Measurements from ENCODE around the gene STX8.

Gene STX8

DNA sequence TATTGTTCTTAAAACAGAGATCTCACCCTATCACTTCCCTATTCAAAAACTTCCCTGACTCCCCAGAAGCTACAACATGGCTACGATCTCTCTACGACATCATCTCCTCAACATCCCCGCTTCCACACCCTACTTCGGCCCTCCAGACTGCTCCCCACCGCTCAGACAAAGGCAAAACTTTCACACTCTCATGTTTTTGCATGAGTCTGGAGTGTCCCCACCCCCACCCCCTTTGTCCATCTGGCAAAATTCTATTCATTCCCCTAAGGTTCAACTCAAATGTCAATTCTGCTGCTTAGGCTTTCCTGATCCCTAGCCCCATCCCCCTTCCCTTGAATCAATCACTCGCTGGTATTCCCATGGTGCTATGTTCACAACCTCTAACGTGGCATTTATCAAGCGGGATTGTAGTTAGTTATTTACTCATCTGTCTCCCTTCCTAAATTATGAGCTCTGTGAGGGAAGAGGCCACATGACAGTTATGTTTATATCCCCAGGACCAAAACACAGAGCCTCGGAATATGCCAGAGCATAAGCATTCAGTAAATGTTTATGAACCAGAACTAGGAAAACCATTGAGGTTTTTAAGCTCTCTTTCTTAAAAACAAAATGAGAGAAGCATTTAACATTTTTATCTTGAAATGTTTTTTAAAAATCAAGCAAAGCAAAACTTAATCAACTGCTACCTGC lies 55.9 kb downstream of the STX8 start:
- CTCF ChIA-PET = interaction anchor here (0.6 to 0.7 kb wide), 2 partner anchors 174 to 253 kb away, joined by 4 read pairs; no protein-coding TSS in a partner anchor
- POLR2A ChIA-PET = interaction anchor here (1.0 kb wide), 1 partner anchor 279 kb away, joined by 3 read pairs; no protein-coding TSS in a partner anchor
- no peak for DNase-seq (ENCODE audit: extremely low spot score)
- no peak for TF ChIP-seq BHLHE40 (IDR thresholded peaks at IDR 0.05; ENCODE audit: borderline replicate concordance)
- TF ChIP-seq L3MBTL2 (conservative IDR thresholded peaks at IDR 0.05) = no peak
- no peak for TF ChIP-seq ARNT (IDR thresholded peaks at IDR 0.05)
- no peak for TF ChIP-seq FOXA1 (IDR thresholded peaks at IDR 0.05)
- TF ChIP-seq, protein P1, sequence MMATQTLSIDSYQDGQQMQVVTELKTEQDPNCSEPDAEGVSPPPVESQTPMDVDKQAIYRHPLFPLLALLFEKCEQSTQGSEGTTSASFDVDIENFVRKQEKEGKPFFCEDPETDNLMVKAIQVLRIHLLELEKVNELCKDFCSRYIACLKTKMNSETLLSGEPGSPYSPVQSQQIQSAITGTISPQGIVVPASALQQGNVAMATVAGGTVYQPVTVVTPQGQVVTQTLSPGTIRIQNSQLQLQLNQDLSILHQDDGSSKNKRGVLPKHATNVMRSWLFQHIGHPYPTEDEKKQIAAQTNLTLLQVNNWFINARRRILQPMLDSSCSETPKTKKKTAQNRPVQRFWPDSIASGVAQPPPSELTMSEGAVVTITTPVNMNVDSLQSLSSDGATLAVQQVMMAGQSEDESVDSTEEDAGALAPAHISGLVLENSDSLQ (IDR thresholded peaks at IDR 0.05) = no peak
- no peak for TF ChIP-seq FOXK2 (IDR thresholded peaks at IDR 0.05)

DNA sequence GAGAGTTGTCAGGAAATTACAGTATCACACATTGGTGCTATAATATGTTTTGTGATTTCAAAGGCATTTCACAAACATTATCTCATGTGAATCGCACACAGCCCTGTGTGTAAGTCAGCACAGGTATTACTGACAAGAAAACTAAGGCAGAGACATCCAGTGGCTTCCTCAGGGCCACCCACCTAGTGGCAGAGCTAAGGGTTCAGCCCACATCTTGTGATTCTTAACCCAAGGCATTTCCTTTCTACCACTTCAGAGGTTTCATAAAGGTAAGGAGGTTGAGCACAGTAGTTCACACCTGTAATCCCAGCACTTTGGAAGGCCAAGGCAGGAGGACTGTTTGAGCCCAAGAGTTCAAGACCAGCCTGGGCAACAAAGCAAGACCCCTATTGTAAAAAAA lies 58.2 kb downstream of the STX8 start:
- POLR2A ChIA-PET = no interaction called here
- CTCF ChIA-PET = no interaction called here
- no peak for TF ChIP-seq LEF1 (IDR thresholded peaks at IDR 0.05; ENCODE audit: borderline replicate concordance)
- TF ChIP-seq BHLHE40 (IDR thresholded peaks at IDR 0.05; ENCODE audit: borderline replicate concordance) = no peak
- TF ChIP-seq L3MBTL2 (conservative IDR thresholded peaks at IDR 0.05) = no peak
- no peak for TF ChIP-seq FOXK2 (IDR thresholded peaks at IDR 0.05)
- no peak for TF ChIP-seq FOXM1 (IDR thresholded peaks at IDR 0.05; ENCODE audit: borderline replicate concordance)
- no peak for TF ChIP-seq CTBP1 (IDR thresholded peaks at IDR 0.05; ENCODE audit: borderline replicate concordance)
- TF ChIP-seq FOXA1 (IDR thresholded peaks at IDR 0.05) = no peak
- TF ChIP-seq NFRKB (IDR thresholded peaks at IDR 0.05) = no peak
- no peak for TF ChIP-seq ELF4 (IDR thresholded peaks at IDR 0.05)
- TF ChIP-seq ZNF384 (IDR thresholded peaks at IDR 0.05) = no peak
- TF ChIP-seq HDGF (IDR thresholded peaks at IDR 0.05; ENCODE audit: borderline replicate concordance) = no peak
- TF ChIP-seq, protein P1 (IDR thresholded peaks at IDR 0.05) = no peak
- no peak for TF ChIP-seq SUZ12 (IDR thresholded peaks at IDR 0.05)
- no peak for TF ChIP-seq SP1 (IDR thresholded peaks at IDR 0.05)
- no peak for TF ChIP-seq ARNT (IDR thresholded peaks at IDR 0.05)
- no peak for TF ChIP-seq TARDBP (IDR thresholded peaks at IDR 0.05)
- DNase-seq (ENCODE audit: extremely low spot score) = no peak

DNA sequence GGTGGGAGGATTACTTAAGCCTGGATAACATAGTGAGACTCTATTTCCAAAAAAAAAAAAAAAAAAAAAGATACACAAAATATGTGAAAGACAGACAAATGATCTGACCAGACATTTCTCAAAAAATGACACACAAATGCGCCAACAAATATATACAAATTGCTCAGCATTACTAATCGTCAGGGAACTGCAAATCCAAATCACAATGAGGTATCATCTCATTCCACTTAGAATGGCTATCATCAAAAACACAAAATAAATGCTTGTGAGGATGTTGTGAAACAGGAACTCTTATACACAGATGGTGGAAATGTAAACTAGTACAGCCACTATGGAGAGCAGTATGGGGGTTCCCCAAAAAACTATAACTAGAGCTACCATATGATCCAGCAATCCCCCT lies 62.4 kb downstream of the STX8 start:
- POLR2A ChIA-PET = no interaction called here
- DNase-seq (ENCODE audit: extremely low spot score) = no peak
- TF ChIP-seq ELF4 (IDR thresholded peaks at IDR 0.05) (no peak), SUZ12 (IDR thresholded peaks at IDR 0.05) (no peak), FOXA1 (IDR thresholded peaks at IDR 0.05) (no peak), L3MBTL2 (conservative IDR thresholded peaks at IDR 0.05) (no peak), SP1 (IDR thresholded peaks at IDR 0.05) (no peak), LEF1 (IDR thresholded peaks at IDR 0.05; ENCODE audit: borderline replicate concordance) (no peak), NFRKB (IDR thresholded peaks at IDR 0.05) (no peak), FOXM1 (IDR thresholded peaks at IDR 0.05; ENCODE audit: borderline replicate concordance) (no peak), TARDBP (IDR thresholded peaks at IDR 0.05) (no peak), FOXK2 (IDR thresholded peaks at IDR 0.05) (no peak), CTBP1 (IDR thresholded peaks at IDR 0.05; ENCODE audit: borderline replicate concordance) (no peak), BHLHE40 (IDR thresholded peaks at IDR 0.05; ENCODE audit: borderline replicate concordance) (no peak)
- CTCF ChIA-PET = no interaction called here

DNA sequence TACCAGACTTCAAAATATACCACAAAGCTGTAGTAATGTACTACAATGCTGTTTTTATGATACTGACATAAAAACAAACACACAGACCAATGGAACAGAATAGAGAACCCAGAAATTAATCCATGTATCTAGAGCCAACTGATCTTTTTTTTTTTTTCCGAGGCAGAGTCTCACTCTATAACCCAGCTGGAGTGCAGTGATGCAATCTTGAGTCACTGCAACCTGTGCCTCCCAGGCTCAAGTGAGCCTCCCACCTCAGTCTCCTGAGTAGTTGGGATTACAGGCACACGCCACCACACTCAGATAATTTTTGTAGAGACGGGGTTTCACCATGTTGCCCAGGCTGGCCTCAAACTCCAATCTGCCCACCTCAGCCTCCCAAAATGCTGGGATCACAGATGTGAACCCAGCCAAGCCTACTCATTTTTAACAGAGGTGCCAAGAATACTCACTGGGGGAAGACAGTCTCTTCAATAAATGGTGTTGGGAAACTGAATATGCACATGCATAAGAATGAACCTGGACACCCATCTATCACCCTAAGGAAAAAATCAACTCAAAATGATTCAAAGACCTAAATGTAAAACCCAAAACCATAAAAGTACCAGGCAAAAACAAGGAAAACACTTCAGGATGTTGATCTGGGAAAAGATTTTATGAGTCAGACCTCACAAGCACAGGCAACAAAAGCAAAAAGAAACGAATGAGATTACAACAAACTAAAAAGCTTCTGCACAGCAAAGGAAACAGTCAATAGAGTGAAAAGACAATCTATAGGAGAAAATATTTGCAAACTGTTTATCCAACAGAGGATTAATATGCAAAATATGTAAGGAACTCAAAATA lies 63.1 kb downstream of the STX8 start:
- POLR2A ChIA-PET = no interaction called here
- TF ChIP-seq SP1 (IDR thresholded peaks at IDR 0.05) (no peak), FOXA1 (IDR thresholded peaks at IDR 0.05) (no peak), CTBP1 (IDR thresholded peaks at IDR 0.05; ENCODE audit: borderline replicate concordance) (no peak), SUZ12 (IDR thresholded peaks at IDR 0.05) (no peak), ZNF384 (IDR thresholded peaks at IDR 0.05) (peak; percentile 84), HDGF (IDR thresholded peaks at IDR 0.05; ENCODE audit: borderline replicate concordance) (no peak), FOXK2 (IDR thresholded peaks at IDR 0.05) (no peak), LEF1 (IDR thresholded peaks at IDR 0.05; ENCODE audit: borderline replicate concordance) (no peak), FOXM1 (IDR thresholded peaks at IDR 0.05; ENCODE audit: borderline replicate concordance) (no peak)
- DNase-seq (ENCODE audit: extremely low spot score) = no peak
- CTCF ChIA-PET = no interaction called here

DNA sequence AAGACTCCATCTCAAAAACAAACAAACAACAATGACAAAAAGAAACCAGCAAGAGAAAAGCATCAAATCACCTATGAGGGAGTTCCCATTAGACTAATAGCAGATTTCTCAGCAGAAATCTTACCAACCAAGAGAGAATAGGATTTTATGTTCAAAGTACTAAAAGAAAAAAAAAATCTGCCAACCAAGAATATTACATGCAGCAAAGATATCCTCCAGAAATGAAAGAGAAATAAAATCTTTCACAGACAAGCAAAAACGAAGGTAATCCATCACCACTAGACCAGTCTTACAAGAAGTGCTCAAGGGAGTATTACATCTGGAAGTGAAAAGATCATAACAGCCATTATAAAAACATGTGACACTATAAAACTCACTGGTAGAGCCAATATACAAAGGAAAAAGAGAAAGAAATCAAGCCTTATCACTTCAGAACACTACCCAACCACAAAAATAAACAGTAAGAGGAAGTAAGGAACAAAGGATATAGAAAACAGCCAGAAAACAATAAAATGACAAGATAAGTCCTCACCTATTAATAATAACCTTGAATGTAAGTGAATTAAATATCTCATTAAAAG lies 66.3 kb downstream of the STX8 start:
- POLR2A ChIA-PET = no interaction called here
- DNase-seq (ENCODE audit: extremely low spot score) = no peak
- TF ChIP-seq FOXK2 (IDR thresholded peaks at IDR 0.05) (no peak), ARNT (IDR thresholded peaks at IDR 0.05) (no peak), BHLHE40 (IDR thresholded peaks at IDR 0.05; ENCODE audit: borderline replicate concordance) (no peak), HDGF (IDR thresholded peaks at IDR 0.05; ENCODE audit: borderline replicate concordance) (no peak), TARDBP (IDR thresholded peaks at IDR 0.05) (no peak), SP1 (IDR thresholded peaks at IDR 0.05) (no peak), FOXA1 (IDR thresholded peaks at IDR 0.05) (no peak), ELF4 (IDR thresholded peaks at IDR 0.05) (no peak), ZNF384 (IDR thresholded peaks at IDR 0.05) (no peak), CTBP1 (IDR thresholded peaks at IDR 0.05; ENCODE audit: borderline replicate concordance) (no peak), FOXM1 (IDR thresholded peaks at IDR 0.05; ENCODE audit: borderline replicate concordance) (no peak), NFRKB (IDR thresholded peaks at IDR 0.05) (no peak), LEF1 (IDR thresholded peaks at IDR 0.05; ENCODE audit: borderline replicate concordance) (no peak), L3MBTL2 (conservative IDR thresholded peaks at IDR 0.05) (no peak)
- CTCF ChIA-PET = interaction anchor here (0.6 kb wide), 1 partner anchor 389 kb away, joined by 7 read pairs; no protein-coding TSS in a partner anchor

DNA sequence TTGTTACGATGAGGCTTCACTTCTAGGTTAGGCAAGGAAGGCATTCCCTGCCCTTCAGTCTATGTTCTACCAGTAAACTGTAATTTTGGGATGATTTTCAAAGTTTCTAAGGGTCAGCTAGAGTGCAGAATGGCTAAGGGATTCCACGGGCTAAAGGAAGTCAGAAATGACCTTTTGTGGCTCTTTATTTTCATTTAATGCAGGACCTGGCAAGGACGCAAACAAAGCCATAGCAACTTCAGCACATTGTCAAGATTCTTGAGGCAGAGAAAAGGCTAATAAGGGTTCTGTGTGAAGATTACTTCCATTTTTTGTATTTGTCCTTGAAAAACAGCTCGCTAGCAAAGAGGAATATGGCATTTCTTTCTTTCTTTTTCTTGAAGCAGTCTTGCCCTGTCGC lies 76.6 kb downstream of the STX8 start:
- CTCF ChIA-PET = no interaction called here
- DNase-seq (ENCODE audit: extremely low spot score) = no peak
- TF ChIP-seq L3MBTL2 (conservative IDR thresholded peaks at IDR 0.05) (no peak), TARDBP (IDR thresholded peaks at IDR 0.05) (no peak), NFRKB (IDR thresholded peaks at IDR 0.05) (no peak), LEF1 (IDR thresholded peaks at IDR 0.05; ENCODE audit: borderline replicate concordance) (no peak), FOXM1 (IDR thresholded peaks at IDR 0.05; ENCODE audit: borderline replicate concordance) (no peak), ZNF384 (IDR thresholded peaks at IDR 0.05) (no peak)
- POLR2A ChIA-PET = no interaction called here
